Endothelial cell (in vitro differentiated cells): ENCODE results near the gene THEMIS. TPM values are rescaled to one million over a fixed set of nuclear protein-coding genes. Genes with fewer than 3 reads are reported as not detected.
"Not testable (repeated sequence)": the region's sequence is repeated elsewhere in the genome, so short reads cannot be mapped to it uniquely, and the experiment has no call there.

Experiments
- DNase-seq: peaks from one replicate; pipeline ENCODE4 v3.0.0; 2021; ENCODE audit warnings: low spot score
- H3K27ac Mint-ChIP-seq: one replicate; pipeline ENCODE4 v1.8.0; 2021; ENCODE audit warnings: mixed read lengths, inconsistent platforms; ENCODE audit not compliant: unreplicated experiment
- H3K27me3 Mint-ChIP-seq: one replicate; pipeline ENCODE4 v1.8.0; 2021; ENCODE audit warnings: mild to moderate bottlenecking, moderate library complexity, mixed read lengths, inconsistent platforms; ENCODE audit not compliant: unreplicated experiment
- H3K36me3 Mint-ChIP-seq: one replicate; pipeline ENCODE4 v1.8.0; 2021; ENCODE audit warnings: mild to moderate bottlenecking, low read depth, mixed read lengths, inconsistent platforms; ENCODE audit not compliant: unreplicated experiment
- H3K4me1 Mint-ChIP-seq: one replicate; pipeline ENCODE4 v1.8.0; 2021; ENCODE audit warnings: mild to moderate bottlenecking, mixed read lengths, inconsistent platforms; ENCODE audit not compliant: unreplicated experiment
- H3K4me3 Mint-ChIP-seq: one replicate; pipeline ENCODE4 v1.8.0; 2021; ENCODE audit warnings: mild to moderate bottlenecking, mixed read lengths, inconsistent platforms; ENCODE audit not compliant: unreplicated experiment
- H3K9me3 Mint-ChIP-seq: one replicate; pipeline ENCODE4 v1.8.0; 2021; ENCODE audit warnings: mixed read lengths, inconsistent platforms; ENCODE audit not compliant: unreplicated experiment
- CTCF ChIP-seq: fragments of 200-600 bp; sonication (generic); IDR thresholded peaks from one replicate; pipeline ENCODE4 v1.5.0; 2021; ENCODE audit warnings: antibody characterized with exemption; ENCODE audit not compliant: unreplicated experiment
- total RNA-seq: library from RNA; stranded (reverse); fragmentation: NEBNext Ultra II Directional; extraction: Animal tissue kit (Norgen Biotek cat#: 25700); gene quantifications from one replicate; pipeline ENCODE4 v1.2.1, GENCODE V29; 2021; ENCODE audit not compliant: unreplicated experiment

Gene THEMIS
- total RNA-seq, 1 donor from 2014 or later = not detected

GRCh38 chr6:127791779-127792528 is 108.9 kb downstream of the THEMIS start:
- peaks cover 1% of the 10 kb centered on the region for H3K27me3 Mint-ChIP-seq

GRCh38 chr6:127790571-127790970 is 110.3 kb downstream of the THEMIS start:
- Mint-ChIP-seq H3K9me3 (no peaks in the 10 kb centered on the region), H3K4me3 (no peak overlapping the region), H3K36me3 (no peaks in the 10 kb centered on the region), H3K4me1 (peaks cover 15% of the 10 kb centered on the region), H3K27me3 (peaks cover 1% of the 10 kb centered on the region), H3K27ac (no peak overlapping the region)
- DNase-seq = no peak
- TF ChIP-seq CTCF = no peak

More at GRCh38 chr6:127791779-127792528, 108.9 kb downstream of the THEMIS start:
- Mint-ChIP-seq H3K4me3 (no peak overlapping the region), H3K9me3 (no peaks in the 10 kb centered on the region), H3K36me3 (no peaks in the 10 kb centered on the region), H3K27ac (no peak overlapping the region), H3K4me1 (peaks cover 15% of the 10 kb centered on the region)
- no peak for DNase-seq
- no peak for TF ChIP-seq CTCF

- Mint-ChIP-seq H3K4me3 (no peak overlapping the region), H3K9me3 (no peaks in the 10 kb centered on the region), H3K27me3 (peaks cover 1% of the 10 kb centered on the region), H3K36me3 (no peaks in the 10 kb centered on the region), H3K27ac (no peak overlapping the region), H3K4me1 (no peaks in the 10 kb centered on the region)
- no peak for TF ChIP-seq CTCF
- no peak for DNase-seq
Measured at GRCh38 chr6:127786109-127786508, 114.7 kb downstream of the THEMIS start.

- no peak for TF ChIP-seq CTCF
- H3K27me3 Mint-ChIP-seq = no peaks in the 10 kb centered on the region
- H3K36me3 Mint-ChIP-seq = no peaks in the 10 kb centered on the region
- H3K4me3 Mint-ChIP-seq = no peak overlapping the region
- H3K27ac Mint-ChIP-seq = no peak overlapping the region
- DNase-seq = no peak
- H3K9me3 Mint-ChIP-seq = no peaks in the 10 kb centered on the region
- H3K4me1 Mint-ChIP-seq = no peaks in the 10 kb centered on the region
Measured at GRCh38 chr6:127784468-127784867, 116.4 kb downstream of the THEMIS start.

GRCh38 chr6:127781636-127782272 is 119.1 kb downstream of the THEMIS start:
- not testable (repeated sequence) for H3K36me3 Mint-ChIP-seq, H3K27me3 Mint-ChIP-seq, H3K4me1 Mint-ChIP-seq, H3K4me3 Mint-ChIP-seq, DNase-seq, H3K9me3 Mint-ChIP-seq, H3K27ac Mint-ChIP-seq
